Measurements from ENCODE around the gene SRRD.

DNA sequence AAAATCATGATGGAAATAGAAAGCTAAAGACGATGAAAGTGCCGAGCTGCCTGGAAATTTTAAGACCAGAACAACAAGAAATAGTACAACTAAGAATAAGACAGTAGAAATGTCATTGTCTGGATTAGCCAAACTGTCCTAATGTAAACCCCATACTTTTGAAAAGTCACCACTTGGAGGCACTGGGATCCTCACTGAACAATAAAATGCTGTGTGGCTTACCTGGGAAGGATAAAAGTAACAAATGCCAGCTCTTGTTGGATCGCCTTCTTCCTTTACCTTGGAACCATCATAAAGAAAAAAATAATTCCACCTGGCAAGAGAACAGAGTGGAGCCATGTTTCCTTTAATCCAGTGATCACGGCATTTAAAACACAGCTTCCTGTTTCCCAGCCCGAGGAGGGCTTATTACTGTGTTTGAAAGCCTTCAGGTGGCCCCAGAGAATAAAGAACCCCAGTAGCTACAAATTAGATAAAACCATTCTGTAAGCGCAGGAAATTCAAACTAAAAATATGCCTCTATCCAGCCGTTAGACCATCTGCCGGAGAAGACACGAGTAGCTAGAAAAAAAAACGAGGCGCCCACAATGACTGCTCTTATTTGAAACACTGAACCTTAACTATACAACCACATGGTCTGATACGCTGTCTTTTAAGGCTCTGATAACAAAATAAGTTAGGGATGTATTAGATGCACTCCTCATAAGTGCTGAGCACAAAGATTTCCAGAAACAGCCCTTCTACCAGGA lies 4.5 kb upstream of the SRRD start:
- TF ChIP-seq POLR2AphosphoS5 (IDR thresholded peaks at IDR 0.05): no peak
- TF ChIP-seq, protein P1, sequence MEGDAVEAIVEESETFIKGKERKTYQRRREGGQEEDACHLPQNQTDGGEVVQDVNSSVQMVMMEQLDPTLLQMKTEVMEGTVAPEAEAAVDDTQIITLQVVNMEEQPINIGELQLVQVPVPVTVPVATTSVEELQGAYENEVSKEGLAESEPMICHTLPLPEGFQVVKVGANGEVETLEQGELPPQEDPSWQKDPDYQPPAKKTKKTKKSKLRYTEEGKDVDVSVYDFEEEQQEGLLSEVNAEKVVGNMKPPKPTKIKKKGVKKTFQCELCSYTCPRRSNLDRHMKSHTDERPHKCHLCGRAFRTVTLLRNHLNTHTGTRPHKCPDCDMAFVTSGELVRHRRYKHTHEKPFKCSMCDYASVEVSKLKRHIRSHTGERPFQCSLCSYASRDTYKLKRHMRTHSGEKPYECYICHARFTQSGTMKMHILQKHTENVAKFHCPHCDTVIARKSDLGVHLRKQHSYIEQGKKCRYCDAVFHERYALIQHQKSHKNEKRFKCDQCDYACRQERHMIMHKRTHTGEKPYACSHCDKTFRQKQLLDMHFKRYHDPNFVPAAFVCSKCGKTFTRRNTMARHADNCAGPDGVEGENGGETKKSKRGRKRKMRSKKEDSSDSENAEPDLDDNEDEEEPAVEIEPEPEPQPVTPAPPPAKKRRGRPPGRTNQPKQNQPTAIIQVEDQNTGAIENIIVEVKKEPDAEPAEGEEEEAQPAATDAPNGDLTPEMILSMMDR (IDR thresholded peaks at IDR 0.05): no peak
